Endothelial cell of umbilical vein (primary cell): ENCODE measurements around the gene ABCC11.

ENCODE experiments used
- CTCF ChIP-seq, 2 donors: IDR thresholded peaks; 1 replicate in 1 of 2; 2 replicates in 1 of 2; pipeline ENCODE4 v1.5.1; 2011; ENCODE audit warnings: low read length in 2 of 2, mild to moderate bottlenecking in 2 of 2, moderate library complexity in 2 of 2, control low read depth in 1 of 2, inconsistent platforms in 1 of 2, low read depth in 1 of 2; ENCODE audit not compliant: insufficient read depth in 1 of 2; ENCODE audit errors: extremely low read depth in 1 of 2
- POLR2A ChIP-seq: IDR thresholded peaks from 2 replicates; pipeline ENCODE4 v1.6.1; 2012; ENCODE audit warnings: low read depth, mild to moderate bottlenecking, control low read depth, low read length
- POLR2AphosphoS5 ChIP-seq: IDR thresholded peaks from 2 replicates; pipeline ENCODE4 v1.6.1; 2012; ENCODE audit warnings: low read depth, mild to moderate bottlenecking, control low read depth, low read length, moderate library complexity; ENCODE audit not compliant: insufficient read depth

GRCh38 chr16:48291303-48291702, 44.0 kb upstream of the ABCC11 start:
- no peak for TF ChIP-seq CTCF (IDR thresholded peaks at IDR 0.05; ENCODE audit: extremely low read depth in 1 of 2, insufficient read depth in 1 of 2, low read depth in 1 of 2, low read length in 2 of 2)
- no peak for TF ChIP-seq POLR2A
- no peak for TF ChIP-seq POLR2AphosphoS5
